Large intestine (tissue), 3 donors: ENCODE data around the gene GNLY. TPM values are rescaled to one million over a fixed set of nuclear protein-coding genes. Genes with fewer than 3 reads are reported as not detected.

ENCODE experiments used
- DNase-seq, 2 donors: peaks; one replicate each; pipeline versions ENCODE4 v3.0.0 to v3.0.0-alpha.2; 2013
- H3K27ac ChIP-seq: one replicate; pipeline ENCODE4 v1.5.1; 2013; ENCODE audit warnings: low read length
- H3K27me3 ChIP-seq: 2 replicates; pipeline ENCODE4 v1.6.1; 2013; ENCODE audit warnings: low read length; ENCODE audit not compliant: control insufficient read depth, insufficient read depth
- H3K36me3 ChIP-seq: 2 replicates; pipeline ENCODE4 v1.6.1; 2013; ENCODE audit warnings: low read length; ENCODE audit not compliant: control insufficient read depth, insufficient read depth
- H3K4me1 ChIP-seq: one replicate; pipeline ENCODE4 v1.6.1; 2013; ENCODE audit warnings: low read length; ENCODE audit not compliant: control insufficient read depth, insufficient read depth
- H3K4me3 ChIP-seq: one replicate; pipeline ENCODE4 v1.5.1; 2013; ENCODE audit warnings: low read length
- H3K9me3 ChIP-seq: one replicate; pipeline ENCODE4 v1.6.1; 2013; ENCODE audit warnings: mild to moderate bottlenecking, low read depth, low read length, moderate library complexity; ENCODE audit not compliant: control insufficient read depth
- WGBS: methylation state at CpG from one replicate; pipeline ENCODE4 v1.1.5; 2013; ENCODE audit warnings: low lambda C conversion rate; ENCODE audit not compliant: insufficient coverage; 5-methylcytosine and 5-hydroxymethylcytosine counted together
- polyA plus RNA-seq: library from polyadenylated mRNA; unstranded; fragments of 120-200 nt; gene quantifications from one replicate; pipeline ENCODE4 v1.2.1, GENCODE V29; 2013

Gene GNLY
- polyA plus RNA-seq, 1 donor, result 13.1 TPM

DNA sequence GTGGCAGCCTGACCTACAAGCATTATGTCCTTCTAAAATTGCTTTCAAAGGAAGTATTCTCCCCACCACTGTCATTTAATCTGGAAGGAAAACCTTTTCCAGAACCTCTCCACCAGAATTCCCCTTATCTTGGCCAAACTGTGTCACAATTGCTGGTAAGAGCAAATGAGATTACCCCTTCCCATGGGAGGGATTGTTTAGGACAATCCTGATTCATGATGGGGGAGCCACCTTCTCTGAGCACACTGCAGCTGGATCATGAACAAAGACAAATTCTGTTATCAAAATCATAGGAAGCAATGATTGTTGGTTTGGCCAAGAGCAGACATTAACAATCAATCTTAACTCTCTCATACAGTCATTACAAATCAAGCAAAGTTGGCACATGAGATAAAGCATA is 41.5 kb downstream of the GNLY start:
- no peaks in the 10 kb centered on the region for H3K9me3 ChIP-seq
- H3K36me3 ChIP-seq, result no peaks in the 10 kb centered on the region
- no peak overlapping the region for H3K27ac ChIP-seq
- H3K4me1 ChIP-seq, result no peaks in the 10 kb centered on the region
- H3K27me3 ChIP-seq, result peaks cover 24% of the 10 kb centered on the region
- DNase-seq, result no peak
- no peak overlapping the region for H3K4me3 ChIP-seq

DNA sequence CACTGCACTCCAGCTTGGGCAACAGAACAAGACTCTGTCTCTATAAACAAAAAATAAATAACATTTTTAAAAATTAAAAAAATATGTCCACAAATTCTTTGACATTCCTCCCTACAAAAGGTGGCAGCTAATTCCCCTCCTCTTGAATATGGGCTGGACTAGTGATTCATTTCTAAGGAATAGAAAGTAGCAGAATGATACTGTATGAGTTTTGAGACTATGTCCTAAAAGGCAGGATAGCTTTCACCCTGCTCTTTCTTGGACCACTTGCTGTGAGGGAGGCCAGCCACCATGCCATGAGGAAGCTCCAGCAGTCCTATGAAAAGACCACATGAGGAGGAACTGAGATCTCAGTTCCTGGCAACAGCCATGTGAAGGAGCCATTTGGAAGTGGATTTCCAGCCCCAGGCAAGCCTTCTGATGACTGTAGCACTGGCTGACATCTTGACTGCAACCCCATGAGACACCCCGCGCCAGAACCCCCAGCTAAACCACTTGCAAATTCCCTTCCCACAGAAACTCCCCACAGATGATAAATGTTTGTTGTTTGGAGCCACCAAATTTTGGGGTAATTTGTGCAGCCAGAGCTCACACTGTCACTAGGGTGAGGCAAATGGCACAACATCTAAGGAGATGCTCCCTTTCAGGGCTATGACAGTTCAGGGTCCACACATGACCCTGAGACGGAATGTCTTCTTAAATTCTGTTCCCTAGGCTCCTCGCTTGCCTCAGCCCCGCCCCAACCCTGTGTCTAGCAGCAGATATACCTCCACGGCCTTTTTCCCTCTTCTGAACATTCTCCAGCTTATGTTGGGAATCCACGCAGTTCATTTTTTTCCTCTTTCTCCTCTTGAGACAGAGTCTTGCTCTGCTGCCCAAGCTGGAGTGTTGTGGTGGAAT is 42.5 kb downstream of the GNLY start:
- Histone ChIP-seq H3K27me3 (peaks cover 34% of the 10 kb centered on the region), H3K4me3 (no peak overlapping the region), H3K9me3 (peaks cover 2% of the 10 kb centered on the region), H3K4me1 (peaks cover 2% of the 10 kb centered on the region), H3K27ac (no peak overlapping the region), H3K36me3 (no peaks in the 10 kb centered on the region)
- WGBS, result 40% methylated on average over 1 of the region's 7 CpGs
- no peak for DNase-seq

DNA sequence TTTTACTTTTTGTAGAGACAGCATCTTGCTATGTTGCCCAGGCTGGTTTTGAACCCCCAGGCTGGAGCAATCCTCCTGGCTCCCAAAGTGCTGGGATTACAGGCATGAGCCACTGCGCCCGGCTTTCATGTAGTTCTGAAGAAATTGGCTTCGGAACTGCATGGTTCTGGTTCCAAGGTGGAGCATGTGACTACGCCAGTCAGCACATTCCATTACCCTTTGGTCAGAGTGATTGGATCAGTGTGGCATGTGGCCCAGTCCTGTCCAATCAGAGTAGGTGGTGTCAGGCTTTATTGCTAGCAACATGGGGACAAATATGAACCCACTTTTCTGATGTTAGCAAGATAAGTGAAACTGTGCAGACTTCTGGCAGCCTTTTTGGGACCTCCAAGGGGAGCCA is 43.3 kb downstream of the GNLY start:
- H3K4me3 ChIP-seq, result no peak overlapping the region
- peak in 1 of 2 donors; percentile 41 for DNase-seq
- no CpG with 5 or more reads among the region's 4 CpGs for WGBS
- H3K27me3 ChIP-seq, result peaks cover 39% of the 10 kb centered on the region
- no peak overlapping the region for H3K27ac ChIP-seq
- peaks cover 2% of the 10 kb centered on the region for H3K9me3 ChIP-seq
- peaks cover 5% of the 10 kb centered on the region for H3K4me1 ChIP-seq
- H3K36me3 ChIP-seq, result no peaks in the 10 kb centered on the region

DNA sequence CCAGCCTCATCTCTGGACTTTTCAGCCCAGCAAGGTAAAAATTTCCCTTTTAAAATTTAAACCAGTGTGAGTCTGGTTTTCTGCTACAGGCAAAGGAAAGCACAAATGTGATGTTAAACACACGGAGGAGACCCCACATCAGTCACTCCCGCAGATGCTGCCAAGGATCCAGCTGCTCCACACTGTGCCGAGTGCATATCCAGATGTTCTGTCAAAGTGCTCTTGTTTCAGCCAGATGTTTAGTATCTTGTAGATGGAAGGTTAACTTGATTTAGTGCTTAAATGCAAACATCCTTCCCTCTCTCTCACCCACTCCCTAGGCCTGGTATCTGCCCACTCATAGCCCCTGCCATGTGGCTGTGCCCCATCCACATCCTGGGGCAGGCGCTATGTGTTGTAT is 43.8 kb downstream of the GNLY start:
- Histone ChIP-seq H3K4me1 (peaks cover 9% of the 10 kb centered on the region), H3K4me3 (no peak overlapping the region), H3K9me3 (peaks cover 2% of the 10 kb centered on the region), H3K27ac (no peak overlapping the region), H3K27me3 (peaks cover 42% of the 10 kb centered on the region), H3K36me3 (no peaks in the 10 kb centered on the region)
- WGBS, result no CpG with 5 or more reads among the region's 4 CpGs
- DNase-seq, result no peak

- Histone ChIP-seq H3K27me3 (peaks cover 54% of the 10 kb centered on the region), H3K36me3 (no peaks in the 10 kb centered on the region), H3K4me3 (no peak overlapping the region), H3K27ac (no peak overlapping the region), H3K4me1 (peaks cover 23% of the 10 kb centered on the region), H3K9me3 (peaks cover 2% of the 10 kb centered on the region)
- WGBS, result 100% methylated on average over 1 of the region's 4 CpGs
- DNase-seq, result no peak
Observed at GRCh38 chr2:85740193-85740592, 46.0 kb downstream of the GNLY start.

GRCh38 chr2:85741211-85741832 is 47.2 kb downstream of the GNLY start:
- H3K9me3 ChIP-seq, result peaks cover 2% of the 10 kb centered on the region
- peak overlapping the region; percentile 66 for H3K27ac ChIP-seq
- no peaks in the 10 kb centered on the region for H3K36me3 ChIP-seq
- no peak overlapping the region for H3K4me3 ChIP-seq
- peaks cover 23% of the 10 kb centered on the region for H3K4me1 ChIP-seq
- WGBS, result no CpG with 5 or more reads among the region's 9 CpGs
- H3K27me3 ChIP-seq, result peaks cover 63% of the 10 kb centered on the region
- no peak for DNase-seq

DNA sequence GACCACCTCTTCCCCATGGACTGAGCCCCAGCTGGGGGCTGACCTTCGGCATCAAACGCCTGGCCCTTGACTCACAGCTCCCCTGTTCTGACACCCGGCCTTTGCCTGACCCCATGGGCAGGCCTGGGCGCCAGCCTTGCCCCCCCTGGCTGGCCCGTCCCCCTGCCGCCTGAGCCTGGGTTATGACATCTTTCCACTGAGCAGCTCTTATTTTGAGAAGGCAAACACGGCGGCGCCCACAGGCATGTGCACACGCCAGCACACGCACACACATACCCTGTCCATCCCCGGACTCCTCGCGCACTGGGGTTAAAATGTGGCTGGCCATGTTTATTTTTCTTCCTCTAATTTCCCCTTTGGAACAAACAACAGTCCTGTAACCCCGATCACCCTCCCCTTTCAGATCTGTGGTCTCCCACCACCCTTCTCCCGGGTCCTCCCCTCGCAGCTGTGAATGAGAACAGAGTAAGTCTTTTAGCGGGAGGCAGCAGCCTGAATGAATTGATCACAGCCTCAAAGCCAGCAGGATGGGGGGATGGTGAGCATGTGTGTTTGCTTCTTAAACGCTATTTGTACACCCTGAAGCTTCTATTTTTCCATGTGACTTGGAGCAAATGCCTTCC is 47.8 kb downstream of the GNLY start:
- no peak overlapping the region for H3K4me3 ChIP-seq
- no CpG with 5 or more reads among the region's 19 CpGs for WGBS
- no peaks in the 10 kb centered on the region for H3K36me3 ChIP-seq
- H3K9me3 ChIP-seq, result peaks cover 2% of the 10 kb centered on the region
- peak; percentile 38 to 45 for DNase-seq
- H3K4me1 ChIP-seq, result peaks cover 23% of the 10 kb centered on the region
- H3K27me3 ChIP-seq, result peaks cover 69% of the 10 kb centered on the region
- peak overlapping the region; percentile 66 for H3K27ac ChIP-seq

- peaks cover 2% of the 10 kb centered on the region for H3K9me3 ChIP-seq
- no peak for DNase-seq
- H3K4me3 ChIP-seq, result no peak overlapping the region
- WGBS, result no CpG with 5 or more reads among the region's 10 CpGs
- peak overlapping the region; percentile 32 for H3K27ac ChIP-seq
- H3K36me3 ChIP-seq, result no peaks in the 10 kb centered on the region
- H3K27me3 ChIP-seq, result peaks cover 78% of the 10 kb centered on the region
- peaks cover 23% of the 10 kb centered on the region for H3K4me1 ChIP-seq
Observed at GRCh38 chr2:85743304-85743978, 49.3 kb downstream of the GNLY start.

DNA sequence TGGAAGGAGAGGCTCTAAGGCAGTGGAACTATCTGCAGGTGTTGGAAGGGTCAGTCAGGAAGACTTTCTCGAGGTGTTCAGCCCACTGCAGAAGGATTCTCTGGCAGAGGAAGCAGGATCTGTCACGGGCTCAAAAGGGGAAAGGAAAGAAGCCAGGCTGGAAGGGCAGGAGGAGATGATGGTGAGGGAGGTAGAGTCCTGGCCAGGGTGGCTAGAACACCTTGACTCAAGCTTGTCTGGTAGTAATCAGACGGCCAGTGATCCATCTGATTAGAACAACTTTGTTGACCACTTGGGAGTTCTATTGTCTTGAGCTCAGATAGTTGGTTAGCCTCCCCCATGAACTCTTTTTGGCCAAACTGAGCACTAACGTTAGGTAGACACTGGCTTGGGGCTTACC is 49.9 kb downstream of the GNLY start:
- peaks cover 82% of the 10 kb centered on the region for H3K27me3 ChIP-seq
- peaks cover 23% of the 10 kb centered on the region for H3K4me1 ChIP-seq

More for the DNA sequence above, 49.9 kb downstream of the GNLY start:
- 80% methylated on average over 1 of the region's 4 CpGs for WGBS
- Histone ChIP-seq H3K4me3 (no peak overlapping the region), H3K27ac (no peak overlapping the region), H3K9me3 (peaks cover 2% of the 10 kb centered on the region), H3K36me3 (no peaks in the 10 kb centered on the region)
- DNase-seq, result no peak
